ENCODE measurements around the gene RNF220. TPM values are rescaled to one million over a fixed set of nuclear protein-coding genes. Genes with fewer than 3 reads are reported as not detected.

RNF220 gene
- polyA plus RNA-seq, 1 donor from 2014 or later = 142 TPM

DNA sequence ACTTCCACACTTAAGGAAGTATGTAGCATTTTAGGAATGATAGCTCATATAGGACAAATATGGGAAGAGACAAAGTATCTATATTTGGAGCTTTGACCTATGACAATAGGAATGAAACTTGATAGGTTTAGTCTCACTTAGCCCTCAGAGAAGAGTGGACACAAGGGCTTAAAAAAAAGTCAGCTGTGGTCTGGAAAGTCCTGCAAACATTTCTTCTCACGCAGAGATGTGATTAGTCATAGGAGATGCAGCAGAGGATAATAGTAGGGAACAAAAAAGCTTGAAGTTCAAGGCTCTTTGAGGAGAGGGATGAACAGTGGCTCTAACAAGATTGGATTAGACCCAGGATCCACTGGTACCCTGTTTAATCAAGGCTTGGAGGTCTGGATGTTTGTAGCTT, 14.8 kb upstream of the RNF220 start:
- Histone ChIP-seq H3K27me3 (ENCODE audit: insufficient read depth, low read depth, low read length) (no peaks in the 10 kb centered on the region), H4K20me1 (ENCODE audit: insufficient read depth) (no peaks in the 10 kb centered on the region), H3K9me2 (ENCODE audit: insufficient read depth, low read length) (no peaks in the 10 kb centered on the region), H3K9ac (ENCODE audit: low read length) (no peak overlapping the region), H3K4me2 (ENCODE audit: low read length) (no peak overlapping the region), H3K27ac (ENCODE audit: low read length) (no peak overlapping the region), H3K79me2 (replicated peaks; ENCODE audit: insufficient read depth, low read length) (no peaks in the 10 kb centered on the region), H3K36me3 (ENCODE audit: insufficient read depth, low read length) (no peaks in the 10 kb centered on the region), H3F3A (ENCODE audit: insufficient read depth, low read length, poor library complexity, severe bottlenecking) (no peaks in the 10 kb centered on the region), H3K9me3 (ENCODE audit: low read length) (no peaks in the 10 kb centered on the region), H3K4me3 (ENCODE audit: low read length) (no peak overlapping the region), H2AFZ (ENCODE audit: low read depth, low read length) (no peak overlapping the region)
- no peak for TF ChIP-seq SMC3 (conservative IDR thresholded peaks at IDR 0.05; ENCODE audit: poor library complexity)

DNA sequence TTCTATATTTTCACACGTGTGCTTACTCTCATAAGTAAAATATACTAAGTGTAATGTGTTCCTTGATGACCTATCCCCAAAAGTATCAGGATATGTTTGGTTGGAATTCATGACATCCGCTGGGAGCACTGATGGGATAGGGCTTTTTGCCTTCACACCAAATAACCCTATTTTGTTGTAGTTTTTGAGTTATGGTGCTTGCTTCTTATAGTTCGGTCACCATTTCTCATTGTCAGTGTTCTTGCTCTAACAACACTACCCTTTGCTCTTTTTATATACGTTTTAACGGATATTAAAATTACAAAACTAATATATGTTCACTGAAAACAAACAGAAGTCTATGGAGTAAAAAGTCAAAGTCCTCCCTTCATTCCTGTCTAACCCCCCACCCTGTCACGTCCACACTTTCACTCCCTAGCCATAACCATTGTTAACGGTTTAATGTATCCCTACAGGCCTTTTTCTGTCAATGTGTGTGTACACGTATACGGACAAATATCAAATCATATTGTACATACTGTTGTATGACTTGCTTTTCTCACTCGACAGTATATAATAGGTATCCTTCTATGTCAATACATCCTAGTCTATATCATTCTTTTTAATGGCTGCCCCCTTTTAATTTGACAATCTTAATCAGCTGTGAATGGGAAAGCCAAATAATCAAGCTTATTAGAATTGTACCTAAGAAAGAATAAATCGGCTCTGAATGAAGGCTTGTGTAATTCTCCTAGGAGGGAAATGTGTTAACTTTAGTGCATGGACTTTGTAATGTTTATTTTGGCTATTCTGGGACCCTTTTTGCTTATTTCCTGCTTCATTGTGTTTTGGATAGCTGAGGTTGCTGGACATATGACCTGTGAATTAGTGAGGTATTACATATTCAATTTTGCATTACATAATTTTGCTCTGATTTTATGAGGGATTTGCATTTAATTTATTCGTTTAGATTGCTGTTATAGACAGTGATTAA, 3.5 kb upstream of the RNF220 start:
- H3K79me2 ChIP-seq (replicated peaks; ENCODE audit: insufficient read depth, low read length) = no peaks in the 10 kb centered on the region
- no peak overlapping the region for H3K4me3 ChIP-seq (ENCODE audit: low read length)
- TF ChIP-seq RAD21 (conservative IDR thresholded peaks at IDR 0.05) = no peak
- no peak for TF ChIP-seq POLR2AphosphoS5 (IDR thresholded peaks at IDR 0.05)
- no peak for TF ChIP-seq EZH2 (IDR thresholded peaks at IDR 0.05; ENCODE audit: borderline replicate concordance, insufficient read depth, low read length, poor library complexity, severe bottlenecking)
- TF ChIP-seq, protein P1, sequence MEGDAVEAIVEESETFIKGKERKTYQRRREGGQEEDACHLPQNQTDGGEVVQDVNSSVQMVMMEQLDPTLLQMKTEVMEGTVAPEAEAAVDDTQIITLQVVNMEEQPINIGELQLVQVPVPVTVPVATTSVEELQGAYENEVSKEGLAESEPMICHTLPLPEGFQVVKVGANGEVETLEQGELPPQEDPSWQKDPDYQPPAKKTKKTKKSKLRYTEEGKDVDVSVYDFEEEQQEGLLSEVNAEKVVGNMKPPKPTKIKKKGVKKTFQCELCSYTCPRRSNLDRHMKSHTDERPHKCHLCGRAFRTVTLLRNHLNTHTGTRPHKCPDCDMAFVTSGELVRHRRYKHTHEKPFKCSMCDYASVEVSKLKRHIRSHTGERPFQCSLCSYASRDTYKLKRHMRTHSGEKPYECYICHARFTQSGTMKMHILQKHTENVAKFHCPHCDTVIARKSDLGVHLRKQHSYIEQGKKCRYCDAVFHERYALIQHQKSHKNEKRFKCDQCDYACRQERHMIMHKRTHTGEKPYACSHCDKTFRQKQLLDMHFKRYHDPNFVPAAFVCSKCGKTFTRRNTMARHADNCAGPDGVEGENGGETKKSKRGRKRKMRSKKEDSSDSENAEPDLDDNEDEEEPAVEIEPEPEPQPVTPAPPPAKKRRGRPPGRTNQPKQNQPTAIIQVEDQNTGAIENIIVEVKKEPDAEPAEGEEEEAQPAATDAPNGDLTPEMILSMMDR (IDR thresholded peaks at IDR 0.05; ENCODE audit: poor library complexity, severe bottlenecking) = no peak
- no peak for TF ChIP-seq MXI1 (conservative IDR thresholded peaks at IDR 0.05; ENCODE audit: poor library complexity, severe bottlenecking)
- no peak for TF ChIP-seq SMC3 (conservative IDR thresholded peaks at IDR 0.05; ENCODE audit: poor library complexity)
- no peak for TF ChIP-seq EP300 (conservative IDR thresholded peaks at IDR 0.05; ENCODE audit: poor library complexity, severe bottlenecking)
- TF ChIP-seq, protein P2, sequence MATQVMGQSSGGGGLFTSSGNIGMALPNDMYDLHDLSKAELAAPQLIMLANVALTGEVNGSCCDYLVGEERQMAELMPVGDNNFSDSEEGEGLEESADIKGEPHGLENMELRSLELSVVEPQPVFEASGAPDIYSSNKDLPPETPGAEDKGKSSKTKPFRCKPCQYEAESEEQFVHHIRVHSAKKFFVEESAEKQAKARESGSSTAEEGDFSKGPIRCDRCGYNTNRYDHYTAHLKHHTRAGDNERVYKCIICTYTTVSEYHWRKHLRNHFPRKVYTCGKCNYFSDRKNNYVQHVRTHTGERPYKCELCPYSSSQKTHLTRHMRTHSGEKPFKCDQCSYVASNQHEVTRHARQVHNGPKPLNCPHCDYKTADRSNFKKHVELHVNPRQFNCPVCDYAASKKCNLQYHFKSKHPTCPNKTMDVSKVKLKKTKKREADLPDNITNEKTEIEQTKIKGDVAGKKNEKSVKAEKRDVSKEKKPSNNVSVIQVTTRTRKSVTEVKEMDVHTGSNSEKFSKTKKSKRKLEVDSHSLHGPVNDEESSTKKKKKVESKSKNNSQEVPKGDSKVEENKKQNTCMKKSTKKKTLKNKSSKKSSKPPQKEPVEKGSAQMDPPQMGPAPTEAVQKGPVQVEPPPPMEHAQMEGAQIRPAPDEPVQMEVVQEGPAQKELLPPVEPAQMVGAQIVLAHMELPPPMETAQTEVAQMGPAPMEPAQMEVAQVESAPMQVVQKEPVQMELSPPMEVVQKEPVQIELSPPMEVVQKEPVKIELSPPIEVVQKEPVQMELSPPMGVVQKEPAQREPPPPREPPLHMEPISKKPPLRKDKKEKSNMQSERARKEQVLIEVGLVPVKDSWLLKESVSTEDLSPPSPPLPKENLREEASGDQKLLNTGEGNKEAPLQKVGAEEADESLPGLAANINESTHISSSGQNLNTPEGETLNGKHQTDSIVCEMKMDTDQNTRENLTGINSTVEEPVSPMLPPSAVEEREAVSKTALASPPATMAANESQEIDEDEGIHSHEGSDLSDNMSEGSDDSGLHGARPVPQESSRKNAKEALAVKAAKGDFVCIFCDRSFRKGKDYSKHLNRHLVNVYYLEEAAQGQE (IDR thresholded peaks at IDR 0.05; ENCODE audit: borderline replicate concordance) = no peak
- TF ChIP-seq TAF1 (IDR thresholded peaks at IDR 0.05; ENCODE audit: low read depth) = no peak
- no peaks in the 10 kb centered on the region for H3K36me3 ChIP-seq (ENCODE audit: insufficient read depth, low read length)
- H3K27ac ChIP-seq (ENCODE audit: low read length) = no peak overlapping the region
- no peaks in the 10 kb centered on the region for H4K20me1 ChIP-seq (ENCODE audit: insufficient read depth)
- no peak overlapping the region for H3K9ac ChIP-seq (ENCODE audit: low read length)
- H3K9me3 ChIP-seq (ENCODE audit: low read length) = no peaks in the 10 kb centered on the region
- no peaks in the 10 kb centered on the region for H3K9me2 ChIP-seq (ENCODE audit: insufficient read depth, low read length)
- no peaks in the 10 kb centered on the region for H3F3A ChIP-seq (ENCODE audit: insufficient read depth, low read length, poor library complexity, severe bottlenecking)
- peaks cover 29% of the 10 kb centered on the region for H3K27me3 ChIP-seq (ENCODE audit: insufficient read depth, low read depth, low read length)
- no peak overlapping the region for H3K4me2 ChIP-seq (ENCODE audit: low read length)
- no peak overlapping the region for H2AFZ ChIP-seq (ENCODE audit: low read depth, low read length)
